ENCODE data around the gene ARL15. TPM values are rescaled to one million over a fixed set of nuclear protein-coding genes. Genes with fewer than 3 reads are reported as not detected.

The ARL15 gene
- total and polyA plus RNA-seq, 2 of the 4 experiments (the other 2 are of a cell fraction), result 7.3 to 19.2 TPM

- POLR2A ChIA-PET (ENCODE audit: unreplicated experiment), result no interaction called here
Observed at GRCh38 chr5:54215233-54215736, 95.1 kb downstream of the ARL15 start.

More at GRCh38 chr5:54215233-54215736, 95.1 kb downstream of the ARL15 start:
- in situ Hi-C loops (cut with MboI; ENCODE audit: low sequenced_read_pairs), result loop anchor here (5.0 to 25.0 kb wide), 2 partner anchors 953 to 1253 kb away; no protein-coding TSS in a partner anchor
- H3K23ac ChIP-seq (ENCODE audit: low read depth, low read length), result no peak overlapping the region
- H2BK20ac ChIP-seq (ENCODE audit: low read depth, low read length), result no peak overlapping the region
- H2BK5ac ChIP-seq (ENCODE audit: low read depth, low read length, poor library complexity, severe bottlenecking), result no peak overlapping the region
- dilution Hi-C loops (cut with HindIII; ENCODE audit: low sequenced_read_pairs, unreplicated experiment), result no loop called here
- H3K36me3 ChIP-seq (ENCODE audit: control insufficient read depth, insufficient read depth, low read length), result no peaks in the 10 kb centered on the region
- H3K14ac ChIP-seq (replicated peaks; ENCODE audit: low read depth, low read length), result no peak overlapping the region
- H3K18ac ChIP-seq (ENCODE audit: low read depth, low read length), result no peak overlapping the region
- H2AK5ac ChIP-seq (ENCODE audit: low read depth, low read length), result no peak overlapping the region
- no peak overlapping the region for H3K56ac ChIP-seq (ENCODE audit: extremely low read depth, insufficient read depth, low read length)
- no peak overlapping the region for H2AFZ ChIP-seq (replicated peaks; ENCODE audit: low read length, poor library complexity)
- CTCF ChIA-PET, result interaction anchor here (0.6 kb wide), 2 partner anchors 31 to 1262 kb away, joined by 4 to 7 read pairs; no protein-coding TSS in a partner anchor
- H3K9me1 ChIP-seq (ENCODE audit: insufficient read depth, low read length), result 0 out of 2 replicates have a peak, but pooled peaks cover 3% of the 10 kb centered on the region
- no peak overlapping the region for H3K4ac ChIP-seq (ENCODE audit: low read depth, low read length)
- intact Hi-C loops (cut with micrococcal nuclease), result loop anchor here (5.0 to 10.0 kb wide), 6 partner anchors 220 to 1093 kb away; partner anchors contain the start of gene NDUFS4
- H3K9me3 ChIP-seq (ENCODE audit: control insufficient read depth, insufficient read depth, low read length), result no peaks in the 10 kb centered on the region
- ATAC-seq (ENCODE audit: low read depth), result no peak
- H4K5ac ChIP-seq (ENCODE audit: low read depth, low read length), result no peak overlapping the region
- H3K4me2 ChIP-seq (ENCODE audit: low read depth, low read length), result no peak overlapping the region
- no peak overlapping the region for H3K27ac ChIP-seq (ENCODE audit: insufficient read depth, low read length)
- no peak overlapping the region for H3K9ac ChIP-seq (ENCODE audit: low read depth, low read length)
- H4K91ac ChIP-seq (ENCODE audit: insufficient read depth, low read depth, low read length), result no peak overlapping the region
- WGBS, 2 experiments (ENCODE audit: extremely low coverage in 2 of 2, insufficient read length in 1 of 2), result 100% methylated on average over 1 of the region's 12 CpGs; no CpG with 5 or more reads in 1 of the 2 experiments
- TF ChIP-seq MXI1 (IDR thresholded peaks at IDR 0.05; ENCODE audit: borderline replicate concordance, low read depth, low read length), result no peak
- no peak for TF ChIP-seq USF2 (IDR thresholded peaks at IDR 0.05; ENCODE audit: low read depth, low read length)
- TF ChIP-seq BHLHE40 (IDR thresholded peaks at IDR 0.05; ENCODE audit: low read depth, low read length), result no peak
- no peak for TF ChIP-seq CEBPB (IDR thresholded peaks at IDR 0.05; ENCODE audit: low read depth, low read length)
- TF ChIP-seq SMC3 (IDR thresholded peaks at IDR 0.05; ENCODE audit: low read depth, low read length), result no peak
- no peak for TF ChIP-seq MAZ (IDR thresholded peaks at IDR 0.05; ENCODE audit: borderline replicate concordance, low read depth, low read length)
- no peak for TF ChIP-seq RFX5 (IDR thresholded peaks at IDR 0.05; ENCODE audit: low read depth, low read length)
- TF ChIP-seq CHD1 (IDR thresholded peaks at IDR 0.05; ENCODE audit: low read depth, low read length), result no peak
- no peak for TF ChIP-seq POLR2A (IDR thresholded peaks at IDR 0.05; ENCODE audit: low read depth, low read length)
- no peak for TF ChIP-seq FOS (IDR thresholded peaks at IDR 0.05; ENCODE audit: low read depth, low read length)
- TF ChIP-seq MAFK (IDR thresholded peaks at IDR 0.05; ENCODE audit: low read depth, low read length), result no peak
- no peak for TF ChIP-seq NFE2L2 (IDR thresholded peaks at IDR 0.05; ENCODE audit: low read depth, low read length)
- no peak for TF ChIP-seq CTCF (conservative IDR thresholded peaks at IDR 0.05; ENCODE audit: low read depth, low read length)
- TF ChIP-seq RAD21 (IDR thresholded peaks at IDR 0.05; ENCODE audit: low read length), result no peak
- no peak for TF ChIP-seq ELK1 (IDR thresholded peaks at IDR 0.05; ENCODE audit: borderline replicate concordance, low read depth, low read length)
- no peak overlapping the region for H4K8ac ChIP-seq (ENCODE audit: low read depth in 2 of 2, low read length in 2 of 2)
- H2AK9ac ChIP-seq (replicated peaks; ENCODE audit: low read depth, low read length, poor library complexity), result no peak overlapping the region
- H3K27me3 ChIP-seq (ENCODE audit: control insufficient read depth, insufficient read depth, low read length), result no peaks in the 10 kb centered on the region
- no peak overlapping the region for H3K4me3 ChIP-seq (ENCODE audit: insufficient read depth, low read depth, low read length)
- BruUV-seq (replicated peaks), result no TSS peak
- no peak overlapping the region for H2BK120ac ChIP-seq (ENCODE audit: low read depth, low read length)
- H4K20me1 ChIP-seq (ENCODE audit: insufficient read depth, low read length), result no peaks in the 10 kb centered on the region
- peaks cover 3% of the 10 kb centered on the region; the same call in 1 of the 2 replicates for H3K4me1 ChIP-seq (ENCODE audit: control insufficient read depth, insufficient read depth, low read length)
- H3K79me1 ChIP-seq (ENCODE audit: low read depth in 1 of 2, low read length in 2 of 2), result peaks cover 7 to 9% of the 10 kb centered on the region in 2 experiments; a peak in 2 of 4 replicates
- DNase-seq, result no peak
- H2BK15ac ChIP-seq (ENCODE audit: low read depth, low read length), result no peak overlapping the region
